RCC 7860 (cell line): ENCODE results near the gene STAT6.

Experiments used
- DNase-seq: peaks from one replicate; pipeline ENCODE4 v3.0.0-alpha.2; 2015; ENCODE audit warnings: low spot score
- FAIRE-seq: peaks from 2 replicates; lab custom pipeline; 2012; peaks lifted over from hg19 to GRCh38; lab: Jason Lieb, UNC

The STAT6 gene

DNA sequence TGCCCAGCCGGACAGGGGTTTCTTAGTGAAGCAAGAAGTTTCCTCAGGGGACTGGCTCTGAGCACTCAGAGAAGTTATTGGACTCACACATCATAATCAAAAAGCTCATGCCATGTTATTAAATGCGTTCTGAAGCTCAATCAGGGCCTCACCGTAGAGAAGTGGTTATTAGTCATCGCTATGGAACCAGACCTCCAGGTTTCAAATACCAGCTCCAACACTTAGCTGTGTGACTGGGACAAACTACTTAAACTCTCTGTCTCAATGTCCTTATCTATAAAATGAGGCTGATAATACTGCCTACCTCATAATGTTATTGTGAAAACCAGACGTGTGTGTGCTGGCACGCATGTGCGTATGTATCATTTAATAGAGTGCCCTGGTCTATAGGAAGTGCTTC lies 7.3 kb downstream of the STAT6 start:
- no peak for DNase-seq

DNA sequence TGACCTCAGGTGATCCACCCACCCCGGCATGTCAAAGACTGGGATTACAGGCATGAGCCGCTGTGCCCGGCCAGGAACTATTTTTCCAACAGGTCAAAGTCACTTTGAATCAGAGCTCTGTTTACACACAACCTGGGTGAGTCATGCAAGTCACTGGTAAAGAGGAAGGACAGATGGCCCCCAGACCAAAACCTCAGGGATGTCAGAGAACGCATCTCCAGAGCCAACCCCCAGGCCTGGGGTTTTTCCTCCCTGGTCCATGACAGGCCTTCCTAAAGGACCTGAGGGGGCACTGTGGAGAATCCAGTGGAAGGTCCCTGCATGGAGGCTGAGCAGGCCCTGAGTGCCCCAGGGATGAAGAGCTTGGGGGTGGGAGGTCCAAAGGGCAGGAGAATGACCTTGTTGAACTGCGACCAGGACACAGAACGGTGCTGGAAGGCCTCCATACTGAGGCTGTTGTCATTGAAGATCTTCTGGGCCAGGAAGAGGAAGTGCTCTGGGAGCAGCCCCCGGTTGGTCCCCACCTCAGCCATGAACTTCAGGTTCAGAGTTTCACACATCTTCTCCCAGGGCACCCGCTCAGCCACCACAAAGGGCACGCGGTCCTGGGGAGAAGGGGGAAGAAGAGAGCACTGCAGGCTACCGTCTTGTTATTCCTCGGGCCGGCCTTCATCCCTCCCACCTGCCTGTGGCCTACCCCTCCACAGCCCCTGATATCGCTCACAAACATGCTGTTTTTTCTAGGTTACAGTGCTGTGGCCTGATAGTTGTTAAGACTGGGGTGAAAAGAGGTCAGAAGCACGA lies 9.1 kb downstream of the STAT6 start:
- peak; percentile 22 for DNase-seq
- no peak for FAIRE-seq

More for the DNA sequence above, 7.3 kb downstream of the STAT6 start:
- no peak for FAIRE-seq

DNA sequence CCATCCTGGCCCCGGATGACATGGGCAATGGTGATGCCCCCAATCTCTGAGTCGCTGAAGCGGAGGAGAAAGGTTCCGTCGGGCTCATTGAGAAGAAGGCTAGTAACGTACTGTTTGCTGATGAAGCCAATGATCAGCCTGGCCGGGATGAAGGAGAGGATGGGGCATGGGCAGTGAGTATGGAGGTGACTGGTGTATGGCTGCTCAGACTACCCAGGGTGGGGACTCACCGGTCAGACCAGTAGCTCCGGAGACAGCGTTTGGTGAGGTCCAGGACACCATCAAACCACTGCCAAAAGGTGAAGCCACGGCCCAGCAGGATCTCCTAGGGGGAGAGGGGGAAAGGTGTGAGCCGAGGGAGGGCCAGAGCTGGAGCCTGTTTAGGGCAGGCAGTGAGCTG lies 11.4 kb downstream of the STAT6 start:
- no peak for DNase-seq
- FAIRE-seq: no peak

GRCh38 chr12:57099047-57099714 lies 12.0 kb downstream of the STAT6 start:
- DNase-seq (no peak), FAIRE-seq (no peak)

- no peak for DNase-seq
- FAIRE-seq: no peak
Observed at GRCh38 chr12:57098546-57098945, 12.6 kb downstream of the STAT6 start.

GRCh38 chr12:57097554-57097835 lies 13.7 kb downstream of the STAT6 start:
- FAIRE-seq: no peak
- DNase-seq: no peak

DNA sequence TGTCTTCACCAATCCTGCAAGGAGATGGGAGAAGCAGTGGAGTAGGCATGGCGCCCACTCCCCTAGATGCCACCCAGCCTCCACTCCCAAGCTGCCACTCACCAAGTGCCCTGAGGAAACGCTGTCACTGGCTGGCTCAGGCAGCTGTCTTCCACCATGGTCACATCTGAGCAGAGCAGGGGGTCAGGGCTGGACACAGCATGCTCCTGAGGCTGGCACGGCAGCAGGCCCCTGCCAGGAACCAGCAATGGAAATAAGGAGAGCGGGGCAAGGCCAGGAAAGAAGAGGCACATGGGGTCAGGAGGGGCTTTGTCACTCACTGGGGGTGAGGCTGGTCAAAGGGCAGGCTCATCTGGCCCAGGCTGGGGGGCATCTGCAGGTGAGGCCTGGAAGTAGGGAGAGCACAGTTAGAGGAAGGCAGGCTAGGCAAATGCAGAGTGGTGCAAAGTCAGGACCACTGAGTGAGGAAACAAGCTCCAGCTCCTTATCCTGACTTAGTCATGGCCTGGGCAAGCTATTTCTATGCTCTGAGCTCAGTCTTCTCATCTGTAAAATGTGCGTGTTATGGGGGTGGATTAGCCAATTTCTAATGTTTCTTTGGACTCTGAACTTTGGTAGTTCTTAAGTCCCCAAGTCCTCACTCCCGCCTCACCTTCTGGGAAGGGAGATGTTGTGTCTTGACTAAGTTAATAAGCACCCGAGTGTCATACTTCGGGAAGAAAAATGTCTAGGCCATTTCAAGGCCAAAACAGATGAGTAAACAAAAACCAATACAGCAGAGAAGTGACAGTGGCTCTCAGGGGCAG lies 14.2 kb downstream of the STAT6 start:
- no peak for FAIRE-seq
- DNase-seq: no peak

DNA sequence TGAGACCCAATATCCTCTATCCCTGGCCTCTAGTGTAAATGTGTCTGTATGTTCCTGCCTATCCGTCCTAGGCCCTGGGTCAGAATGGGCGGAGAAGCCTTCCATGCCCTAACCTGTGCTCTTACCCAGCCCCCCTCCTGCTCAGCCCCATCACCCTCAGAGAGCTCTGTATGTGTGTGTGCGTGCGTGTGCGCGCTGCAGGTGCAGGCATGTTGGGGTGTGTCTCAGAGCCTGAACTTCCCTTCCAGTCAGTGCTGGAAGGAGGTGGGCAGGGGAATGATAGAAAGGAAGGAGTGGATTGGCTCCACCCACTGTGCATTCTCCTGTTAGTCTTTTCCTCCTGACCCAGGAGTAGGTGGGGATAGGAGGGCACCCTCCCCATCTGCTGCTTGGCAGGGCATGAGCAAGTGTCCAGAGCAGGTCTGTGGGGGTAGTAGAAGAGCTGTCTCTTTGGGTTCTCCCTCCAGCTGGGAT lies 15.0 kb downstream of the STAT6 start:
- FAIRE-seq (no peak), DNase-seq (no peak)

DNA sequence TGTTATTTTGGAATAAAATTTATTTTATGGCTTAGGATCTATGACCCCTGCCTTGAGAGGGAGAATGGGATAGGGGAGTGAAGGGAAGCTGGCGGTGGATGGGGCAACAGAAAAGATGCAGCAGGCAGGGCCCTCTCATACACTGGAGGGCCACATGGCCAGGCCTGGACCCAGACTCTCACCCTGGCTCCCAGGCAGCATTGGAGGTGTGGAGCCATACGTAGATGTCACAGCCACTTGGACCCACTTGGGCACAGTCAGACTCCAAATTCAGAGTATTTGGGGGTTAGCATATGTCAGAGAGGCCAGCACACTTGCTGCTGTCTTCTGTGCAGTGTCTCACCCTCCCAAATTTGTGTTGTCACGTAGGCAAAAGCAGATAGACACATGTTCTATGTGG lies 15.7 kb downstream of the STAT6 start:
- no peak for DNase-seq
- FAIRE-seq: no peak

- no peak for DNase-seq
- FAIRE-seq: no peak
Observed at GRCh38 chr12:57094208-57095160, 16.7 kb downstream of the STAT6 start.

DNA sequence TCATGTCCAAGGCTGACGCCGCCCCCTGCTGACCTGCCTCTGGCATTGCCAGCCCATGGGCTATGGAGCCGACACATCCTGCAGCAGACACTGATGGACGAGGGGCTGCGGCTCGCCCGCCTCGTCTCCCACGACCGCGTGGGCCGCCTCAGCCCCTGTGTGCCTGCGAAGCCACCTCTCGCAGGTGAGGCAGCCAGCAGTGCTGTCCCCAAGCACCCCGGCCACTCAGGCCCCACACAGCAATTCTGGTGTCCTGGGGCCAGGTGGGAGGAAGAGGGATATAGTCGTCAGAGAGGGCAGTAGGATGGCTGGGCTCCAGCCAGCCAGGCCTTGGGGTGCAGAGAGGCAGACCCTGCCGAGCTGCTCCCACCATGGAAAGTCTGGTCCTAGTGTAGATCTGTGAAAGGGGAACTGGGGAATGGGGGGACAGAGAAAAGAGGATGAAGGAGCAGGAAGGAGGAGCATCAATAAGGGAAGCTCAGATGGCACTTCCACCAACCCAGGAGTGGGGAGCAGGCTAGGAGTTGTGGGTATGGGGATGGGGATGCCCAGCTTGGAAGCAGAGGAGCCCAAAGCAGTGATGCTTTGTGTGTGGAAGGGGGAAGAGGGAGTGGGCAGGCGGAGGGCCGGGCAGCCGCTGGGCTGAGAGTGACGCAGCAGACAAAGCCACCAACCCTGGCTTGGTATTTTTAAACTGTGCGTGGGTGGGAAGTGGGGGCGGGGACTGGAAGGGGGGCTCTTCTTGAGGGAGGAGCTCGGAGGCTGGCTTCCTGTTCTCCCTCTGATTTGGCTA lies 17.6 kb downstream of the STAT6 start:
- FAIRE-seq (no peak), DNase-seq (peak; percentile 12)

- FAIRE-seq: no peak
- no peak for DNase-seq
Observed at GRCh38 chr12:57092876-57093414, 18.2 kb downstream of the STAT6 start.

DNA sequence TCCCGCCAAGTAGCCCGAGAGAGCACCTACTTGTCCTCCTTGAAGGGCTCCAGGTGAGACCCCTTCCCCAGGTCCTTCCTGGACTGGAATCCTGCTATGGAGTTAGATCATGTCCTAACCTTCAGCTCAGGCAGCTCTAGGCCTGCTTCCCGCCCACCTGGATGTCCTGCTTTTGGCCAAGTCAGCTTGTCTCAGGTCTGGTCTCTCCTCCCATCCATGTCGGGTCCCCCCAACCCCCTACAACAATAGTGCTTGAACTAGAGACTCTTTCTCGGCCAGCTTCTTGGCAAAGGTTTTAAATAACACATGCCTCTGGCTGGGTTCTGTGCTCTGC lies 18.7 kb downstream of the STAT6 start:
- FAIRE-seq (no peak), DNase-seq (no peak)

DNA sequence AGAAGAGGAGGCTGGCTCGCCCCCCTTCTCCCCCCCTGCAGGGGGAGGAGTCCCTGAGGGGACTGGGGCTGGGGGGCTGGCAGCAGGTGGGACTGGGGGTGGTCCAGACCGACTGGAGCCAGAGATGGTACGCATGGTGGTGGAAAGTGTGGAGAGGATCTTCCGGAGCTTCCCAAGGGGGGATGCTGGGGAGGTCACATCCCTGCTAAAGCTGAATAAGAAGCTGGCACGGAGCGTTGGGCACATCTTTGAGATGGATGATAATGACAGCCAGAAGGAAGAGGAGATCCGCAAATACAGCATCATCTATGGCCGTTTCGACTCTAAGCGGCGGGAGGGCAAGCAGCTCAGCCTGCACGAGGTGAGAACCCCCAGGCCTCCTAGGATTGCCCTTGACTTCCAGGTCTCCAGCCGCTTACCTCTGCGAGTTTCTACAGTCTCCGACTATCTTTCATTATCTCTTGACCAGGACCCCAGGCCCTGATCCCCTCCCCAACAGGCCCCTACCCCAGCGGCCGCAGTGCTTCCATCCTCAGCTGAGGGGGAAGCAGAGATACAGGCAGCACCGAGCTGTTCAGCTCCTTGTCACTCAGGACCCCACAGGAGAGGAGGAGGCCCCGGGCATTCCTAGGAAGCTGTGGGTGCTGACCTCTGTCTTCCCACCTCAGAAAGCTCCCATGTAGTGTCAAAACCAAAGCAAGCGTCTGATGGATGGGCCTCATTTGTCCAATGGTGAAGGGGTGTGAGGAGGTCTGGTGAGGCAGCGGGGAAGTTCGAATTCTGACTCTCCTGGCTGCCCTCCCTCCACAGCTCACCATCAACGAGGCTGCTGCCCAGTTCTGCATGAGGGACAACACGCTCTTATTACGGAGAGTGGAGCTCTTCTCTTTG lies 19.3 kb downstream of the STAT6 start:
- FAIRE-seq (no peak), DNase-seq (no peak)

DNA sequence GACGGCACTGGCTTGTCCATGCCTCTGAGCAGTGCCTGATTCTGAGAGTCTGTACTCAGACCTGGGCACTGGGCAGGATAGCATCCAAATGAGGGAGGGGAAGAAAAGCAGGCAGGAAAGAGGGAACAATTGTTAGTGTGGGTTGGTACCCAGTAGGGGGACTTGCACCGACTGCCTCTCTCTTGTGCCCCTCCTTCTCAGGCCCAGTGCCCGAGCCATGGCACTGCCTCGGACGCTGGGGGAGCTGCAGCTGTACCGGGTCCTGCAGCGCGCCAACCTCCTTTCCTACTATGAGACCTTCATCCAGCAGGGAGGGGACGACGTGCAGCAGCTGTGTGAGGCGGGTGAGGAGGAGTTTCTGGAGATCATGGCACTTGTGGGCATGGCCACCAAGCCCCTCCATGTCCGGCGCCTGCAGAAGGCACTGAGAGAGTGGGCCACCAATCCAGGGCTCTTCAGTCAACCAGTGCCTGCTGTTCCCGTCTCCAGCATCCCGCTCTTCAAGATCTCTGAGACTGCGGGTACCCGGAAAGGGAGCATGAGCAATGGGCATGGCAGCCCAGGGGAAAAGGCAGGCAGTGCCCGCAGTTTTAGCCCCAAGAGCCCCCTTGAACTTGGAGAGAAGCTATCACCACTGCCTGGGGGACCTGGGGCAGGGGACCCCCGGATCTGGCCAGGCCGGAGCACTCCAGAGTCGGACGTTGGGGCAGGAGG lies 20.1 kb downstream of the STAT6 start:
- DNase-seq: no peak

DNA sequence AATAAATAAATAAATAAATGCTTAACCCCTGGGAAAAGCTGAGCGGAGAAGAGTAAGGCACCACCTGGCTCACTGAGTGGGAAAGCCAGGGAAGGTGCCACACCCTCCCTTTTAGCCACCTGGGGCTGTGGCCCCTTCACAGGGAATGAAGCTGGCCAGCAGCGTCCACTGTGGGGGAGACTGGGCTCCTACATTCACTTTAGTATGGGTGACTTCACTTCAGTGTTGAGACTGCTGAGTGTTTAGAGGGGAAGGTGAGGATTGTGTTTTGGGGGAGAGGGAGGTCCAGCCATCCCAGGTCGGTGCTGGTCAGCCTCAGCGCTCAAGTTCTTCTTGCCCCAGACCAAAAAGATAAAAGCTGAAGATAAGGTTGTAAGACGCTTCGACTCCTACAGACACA lies 20.7 kb downstream of the STAT6 start:
- FAIRE-seq: no peak
- no peak for DNase-seq

More for the DNA sequence above, 20.1 kb downstream of the STAT6 start:
- FAIRE-seq: no peak

- DNase-seq (peak; percentile 45), FAIRE-seq (no peak)
Observed at GRCh38 chr12:57089271-57090245, 21.6 kb downstream of the STAT6 start.
